CD4-positive, alpha-beta T cell treated with Interleukin-15 for 1 hour (primary cell): ENCODE data around the gene APBA1.

Experiments used
- DNase-seq: peaks from one replicate; pipeline ENCODE4 v3.0.0-alpha.2; 2020

Gene APBA1

GRCh38 chr9:69389437-69389995 lies 282.7 kb downstream of the APBA1 start:
- DNase-seq = no peak

- DNase-seq = no peak
Observed at GRCh38 chr9:69388596-69388995, 283.6 kb downstream of the APBA1 start.

GRCh38 chr9:69386651-69387050 lies 285.5 kb downstream of the APBA1 start:
- DNase-seq = no peak

DNA sequence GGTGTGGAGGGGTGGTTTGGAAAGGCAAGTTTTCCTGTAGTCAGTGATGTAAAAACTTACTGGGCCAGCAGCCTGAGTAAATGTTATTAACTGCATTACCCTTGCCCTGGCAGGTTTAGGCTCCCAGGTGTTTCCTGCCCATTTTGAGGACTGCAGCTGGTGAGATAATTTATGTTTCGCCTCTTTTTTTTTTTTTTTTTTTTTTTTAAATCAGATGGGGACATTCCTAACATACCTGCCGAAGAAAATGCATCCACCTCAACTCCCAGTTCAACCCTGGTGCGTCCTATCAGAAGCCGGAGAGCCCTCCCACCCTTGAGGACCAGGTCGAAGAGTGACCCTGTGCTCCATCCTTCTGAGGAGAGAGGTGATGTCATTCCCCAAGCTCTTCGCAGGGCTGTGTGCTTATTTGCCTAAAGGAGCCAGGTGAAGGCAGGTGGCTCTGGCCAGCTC lies 286.6 kb downstream of the APBA1 start:
- no peak for DNase-seq

- DNase-seq = no peak
Observed at GRCh38 chr9:69382135-69382534, 290.0 kb downstream of the APBA1 start.

GRCh38 chr9:69380811-69381210 lies 291.4 kb downstream of the APBA1 start:
- no peak for DNase-seq

- no peak for DNase-seq
Observed at GRCh38 chr9:69380301-69380700, 291.9 kb downstream of the APBA1 start.

DNA sequence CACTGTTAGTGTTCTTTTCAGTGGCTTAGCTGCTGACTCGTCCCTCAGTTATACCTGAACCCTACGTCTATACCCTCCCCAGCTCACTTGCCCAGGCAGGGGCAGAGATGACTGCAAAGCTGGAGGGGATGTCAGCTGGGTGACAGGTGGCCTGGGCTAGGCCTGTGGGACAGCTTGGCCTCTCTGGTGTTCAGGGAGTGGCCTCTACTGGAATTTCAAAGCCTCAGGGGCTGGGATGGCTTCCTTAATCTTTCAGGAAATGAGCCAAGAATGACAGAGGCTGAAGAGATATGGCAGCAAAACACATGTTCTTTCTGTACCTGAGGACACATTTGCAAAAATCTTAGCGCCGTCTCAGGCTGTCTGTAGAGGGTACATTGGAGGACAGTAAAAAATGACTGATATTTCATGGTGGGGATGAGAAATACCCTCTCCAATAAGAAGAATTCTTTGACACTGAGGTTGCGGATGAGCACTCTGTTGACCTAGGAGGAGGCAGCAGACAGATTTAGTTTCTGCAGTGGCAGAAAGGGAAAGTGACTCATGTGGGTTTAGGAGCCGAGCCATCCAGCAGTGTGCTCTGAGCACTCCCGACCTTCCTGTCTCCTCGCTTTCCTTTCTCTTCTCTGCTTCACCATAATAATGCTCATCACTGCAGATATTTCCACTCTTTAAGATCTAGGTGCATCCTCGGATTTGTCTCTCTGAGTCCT lies 292.7 kb downstream of the APBA1 start:
- DNase-seq = no peak

- DNase-seq = no peak
Observed at GRCh38 chr9:69377981-69378380, 294.2 kb downstream of the APBA1 start.
